ENCODE results near the gene FIZ1.

- TF ChIP-seq POLR2AphosphoS5 (IDR thresholded peaks at IDR 0.05; ENCODE audit: borderline replicate concordance, low read depth, low read length) (no peak; the same call in 1 of the 2 replicates), EZH2 (IDR thresholded peaks at IDR 0.05) (no peak), FOXP2 (optimal IDR thresholded peaks at IDR 0.05; ENCODE audit: control extremely low read depth, extremely low read length, insufficient read depth) (no peak)
Measured at GRCh38 chr19:55620410-55621204, 21.3 kb upstream of the FIZ1 start.

Measured in SK-N-MC (cell line).